NCI-H82 (cell line): Measurements from ENCODE around the gene PGAM2.
A peak's percentile ranks its signal among the peaks of the same experiment; 100 is the strongest.

Source experiments
- DNase-seq: peaks from one replicate; lab custom pipeline; 2025; lab: John Stamatoyannopoulos, UW

PGAM2 gene

GRCh38 chr7:44065431-44066110 lies at the start of gene PGAM2:
TSS of gene PGAM2 (minus strand) at chr7:44065567. CDS start at chr7:44065529, 38 bp downstream.
- peak; percentile 36 for DNase-seq

- no peak for DNase-seq
Observed at GRCh38 chr7:44114586-44115310, 49.4 kb upstream of the PGAM2 start.

- DNase-seq = no peak
Observed at GRCh38 chr7:44113764-44114354, 48.5 kb upstream of the PGAM2 start.

GRCh38 chr7:44112997-44113763 lies 47.8 kb upstream of the PGAM2 start:
- DNase-seq = no peak

DNA sequence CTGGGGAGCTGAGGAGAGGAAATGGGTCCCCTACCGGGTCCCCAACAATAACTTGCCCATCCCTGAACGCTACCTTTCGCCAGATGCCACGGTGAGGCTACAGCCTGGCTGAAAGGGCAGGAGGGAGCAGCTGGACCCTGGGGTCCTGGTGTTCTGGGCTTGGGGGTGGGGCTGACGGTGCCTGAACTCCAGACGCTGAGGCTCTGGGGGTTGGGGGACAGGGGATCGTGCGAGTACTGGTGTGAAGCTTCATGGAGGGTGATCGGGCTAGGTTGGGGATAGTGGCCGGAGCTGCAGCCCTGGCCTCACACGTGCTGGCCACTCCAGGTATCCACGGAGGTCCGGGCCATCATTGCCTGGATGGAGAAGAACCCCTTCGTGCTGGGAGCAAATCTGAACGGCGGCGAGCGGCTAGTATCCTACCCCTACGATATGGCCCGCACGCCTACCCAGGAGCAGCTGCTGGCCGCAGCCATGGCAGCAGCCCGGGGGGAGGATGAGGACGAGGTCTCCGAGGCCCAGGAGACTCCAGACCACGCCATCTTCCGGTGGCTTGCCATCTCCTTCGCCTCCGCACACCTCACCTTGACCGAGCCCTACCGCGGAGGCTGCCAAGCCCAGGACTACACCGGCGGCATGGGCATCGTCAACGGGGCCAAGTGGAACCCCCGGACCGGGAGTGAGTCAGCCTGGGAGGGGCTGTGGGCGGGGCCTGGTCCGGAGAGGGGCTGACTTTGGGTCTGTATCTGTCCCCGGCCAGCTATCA lies 47.0 kb upstream of the PGAM2 start:
- no peak for DNase-seq

- DNase-seq = no peak
Observed at GRCh38 chr7:44111761-44112160, 46.4 kb upstream of the PGAM2 start.

DNA sequence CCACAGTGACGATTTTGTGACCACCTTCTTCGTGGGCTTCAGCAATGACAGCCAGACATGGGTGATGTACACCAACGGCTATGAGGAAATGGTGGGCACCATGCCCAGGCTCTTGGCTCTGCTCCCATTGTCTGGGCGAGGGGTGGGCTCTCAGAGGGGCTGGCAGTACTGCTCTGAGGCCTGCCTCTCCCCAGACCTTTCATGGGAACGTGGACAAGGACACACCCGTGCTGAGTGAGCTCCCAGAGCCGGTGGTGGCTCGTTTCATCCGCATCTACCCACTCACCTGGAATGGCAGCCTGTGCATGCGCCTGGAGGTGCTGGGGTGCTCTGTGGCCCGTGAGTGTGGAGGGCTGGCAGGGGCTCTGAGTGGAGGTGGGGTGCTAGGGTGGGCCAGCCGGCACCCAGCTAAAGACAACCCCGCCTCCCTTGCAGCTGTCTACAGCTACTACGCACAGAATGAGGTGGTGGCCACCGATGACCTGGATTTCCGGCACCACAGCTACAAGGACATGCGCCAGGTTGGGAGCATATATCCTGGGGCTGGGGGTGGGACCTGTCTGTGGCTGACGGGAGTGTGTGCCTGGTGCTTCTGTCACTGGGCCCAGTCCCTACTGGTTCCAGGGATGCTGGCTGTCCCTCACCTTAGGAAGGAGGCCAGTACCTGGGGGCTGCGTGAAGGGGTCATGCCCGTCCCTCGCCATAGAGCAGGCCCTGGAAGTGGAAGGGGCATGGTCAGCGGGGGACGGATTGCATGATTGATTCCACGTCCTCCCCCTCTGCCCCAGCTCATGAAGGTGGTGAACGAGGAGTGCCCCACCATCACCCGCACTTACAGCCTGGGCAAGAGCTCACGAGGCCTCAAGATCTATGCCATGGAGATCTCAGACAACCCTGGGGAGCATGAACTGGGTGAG lies 45.6 kb upstream of the PGAM2 start:
- no peak for DNase-seq

- no peak for DNase-seq
Observed at GRCh38 chr7:44109991-44110390, 44.6 kb upstream of the PGAM2 start.

DNA sequence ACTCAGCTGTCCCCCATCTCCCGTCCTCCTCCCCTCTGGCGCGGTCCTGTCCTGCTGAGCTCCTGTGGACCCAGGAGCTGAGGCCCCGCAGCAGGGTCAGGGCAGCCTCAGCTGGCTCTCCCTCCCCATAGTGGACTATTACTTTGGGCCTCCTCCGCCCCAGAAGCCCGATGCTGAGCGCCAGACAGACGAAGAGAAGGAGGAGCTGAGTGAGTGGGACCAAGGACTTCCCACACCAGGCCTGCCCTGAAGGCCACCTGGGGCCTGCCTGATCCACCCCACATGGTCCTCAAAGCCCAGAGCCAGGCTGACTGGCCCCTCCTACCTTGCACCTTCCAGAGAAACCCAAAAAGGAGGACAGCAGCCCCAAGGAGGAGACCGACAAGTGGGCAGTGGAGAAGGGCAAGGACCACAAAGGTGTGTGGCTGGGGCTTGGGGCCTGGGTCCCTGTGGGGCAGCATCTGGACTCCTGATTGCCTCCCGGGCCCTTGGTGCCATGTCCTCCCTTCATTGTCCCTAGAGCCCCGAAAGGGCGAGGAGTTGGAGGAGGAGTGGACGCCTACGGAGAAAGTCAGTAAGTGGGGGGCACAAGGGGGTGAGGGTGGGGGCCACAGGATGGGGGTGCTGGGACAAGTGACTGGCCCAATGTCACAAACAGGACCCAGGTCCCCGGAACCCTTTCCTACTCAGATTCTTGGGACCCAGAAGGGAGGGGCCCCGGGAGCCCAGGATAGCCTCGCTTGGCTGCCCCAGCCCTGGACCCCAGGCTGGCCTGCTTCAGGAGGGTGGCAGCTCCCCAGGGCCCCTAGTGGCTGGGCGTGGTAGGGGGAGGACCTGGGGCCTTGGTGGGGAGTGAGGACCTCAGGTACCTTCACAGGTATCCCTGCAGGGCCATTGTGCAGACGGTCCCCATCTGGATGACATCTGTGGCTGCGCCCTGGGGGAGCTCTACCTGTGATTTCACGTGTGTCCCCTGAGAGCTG lies 43.7 kb upstream of the PGAM2 start:
- no peak for DNase-seq

DNA sequence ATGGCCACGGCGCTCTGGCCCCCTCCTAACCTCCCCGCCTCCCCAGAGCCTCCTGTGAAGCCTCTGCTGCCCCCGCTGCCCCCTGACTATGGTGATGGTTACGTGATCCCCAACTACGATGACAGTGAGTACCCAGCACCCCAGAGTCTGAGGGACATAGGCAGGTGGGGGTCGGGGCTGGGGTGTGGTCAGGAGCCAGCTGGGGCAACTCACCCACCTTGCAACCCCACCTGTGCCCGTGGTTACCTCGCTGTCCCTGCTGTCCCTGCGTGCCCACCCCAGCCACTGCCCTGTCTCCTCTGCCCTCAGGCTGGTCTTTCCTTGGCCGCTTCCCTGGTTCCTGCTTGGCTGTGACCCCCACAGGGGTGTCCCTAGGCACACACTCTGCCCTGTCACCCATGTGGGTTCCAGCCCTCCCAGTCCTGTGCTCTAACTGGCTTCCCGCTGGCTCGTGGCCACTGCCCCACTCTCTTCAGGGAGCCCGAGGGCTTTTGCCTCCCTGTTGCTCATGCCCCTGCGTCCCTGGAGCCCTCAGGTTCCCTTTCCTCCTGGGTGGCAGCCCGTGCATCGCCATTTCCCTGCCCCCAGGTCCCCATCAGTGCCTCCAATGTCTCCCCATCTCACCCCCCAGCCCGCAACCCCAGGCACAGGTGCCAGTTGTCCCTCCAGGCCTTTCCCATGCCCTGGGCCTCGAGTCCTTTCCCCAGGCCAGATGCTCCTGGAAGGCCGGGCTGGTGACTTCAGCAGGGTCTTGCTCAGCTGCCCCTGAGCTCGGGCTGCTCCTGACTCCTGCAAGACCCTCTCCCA lies 42.8 kb upstream of the PGAM2 start:
- no peak for DNase-seq

DNA sequence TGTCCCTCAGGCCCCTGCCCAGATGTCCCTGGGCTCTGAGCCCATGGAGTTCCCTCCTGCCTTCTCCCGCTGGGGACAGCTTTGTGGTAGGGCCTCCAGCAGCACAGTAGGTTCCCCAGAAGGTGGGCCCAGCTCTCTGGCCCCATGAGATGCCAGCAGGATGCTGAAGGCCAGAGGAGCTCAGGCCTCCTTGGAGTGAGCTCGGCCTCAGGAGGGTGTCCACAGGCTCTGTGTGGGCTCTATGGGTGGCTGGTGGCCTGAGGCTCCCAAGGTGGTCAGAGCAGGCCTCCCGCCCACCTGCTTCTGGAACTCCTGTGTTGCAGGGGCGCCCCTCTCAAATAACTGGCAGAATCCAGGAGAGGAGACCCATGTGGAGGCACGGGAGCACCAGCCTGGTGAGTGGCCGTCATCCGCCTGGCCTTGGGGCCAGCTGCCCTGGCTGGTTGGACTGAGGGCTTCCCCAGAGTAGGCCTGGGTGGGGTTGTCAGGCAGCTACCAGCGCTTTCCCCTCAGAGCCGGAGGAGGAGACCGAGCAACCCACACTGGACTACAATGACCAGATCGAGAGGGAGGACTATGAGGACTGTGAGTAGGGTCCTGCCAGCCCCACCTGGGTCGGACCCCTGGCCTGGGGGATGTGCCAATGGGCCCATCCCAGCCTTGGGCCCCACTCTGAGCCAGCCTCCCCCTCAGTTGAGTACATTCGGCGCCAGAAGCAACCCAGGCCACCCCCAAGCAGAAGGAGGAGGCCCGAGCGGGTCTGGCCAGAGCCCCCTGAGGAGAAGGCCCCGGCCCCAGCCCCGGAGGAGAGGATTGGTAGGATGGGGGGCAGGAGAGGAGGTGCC lies 42.0 kb upstream of the PGAM2 start:
- no peak for DNase-seq

GRCh38 chr7:44106311-44107065 lies 41.1 kb upstream of the PGAM2 start:
- DNase-seq = no peak

DNA sequence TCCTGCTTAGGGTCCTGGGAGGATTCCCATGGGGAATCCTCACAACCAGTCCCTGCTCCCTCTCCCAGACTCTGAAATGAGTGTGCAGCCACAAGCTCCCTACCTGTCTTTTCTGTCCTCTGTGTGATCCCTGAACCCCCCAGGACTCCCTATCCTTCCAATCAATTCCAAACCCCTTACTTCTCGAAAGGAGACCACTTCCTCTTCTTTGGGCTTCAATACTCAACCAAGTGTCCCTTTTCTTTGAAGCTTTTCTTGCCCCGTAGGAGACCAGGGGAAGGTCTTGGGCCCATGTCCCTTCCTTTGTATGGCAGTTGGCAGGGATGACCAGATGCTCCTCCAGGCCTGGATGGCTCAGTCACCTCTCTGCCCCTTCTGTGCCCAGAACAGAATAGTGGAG lies 40.5 kb upstream of the PGAM2 start:
- DNase-seq = no peak

DNA sequence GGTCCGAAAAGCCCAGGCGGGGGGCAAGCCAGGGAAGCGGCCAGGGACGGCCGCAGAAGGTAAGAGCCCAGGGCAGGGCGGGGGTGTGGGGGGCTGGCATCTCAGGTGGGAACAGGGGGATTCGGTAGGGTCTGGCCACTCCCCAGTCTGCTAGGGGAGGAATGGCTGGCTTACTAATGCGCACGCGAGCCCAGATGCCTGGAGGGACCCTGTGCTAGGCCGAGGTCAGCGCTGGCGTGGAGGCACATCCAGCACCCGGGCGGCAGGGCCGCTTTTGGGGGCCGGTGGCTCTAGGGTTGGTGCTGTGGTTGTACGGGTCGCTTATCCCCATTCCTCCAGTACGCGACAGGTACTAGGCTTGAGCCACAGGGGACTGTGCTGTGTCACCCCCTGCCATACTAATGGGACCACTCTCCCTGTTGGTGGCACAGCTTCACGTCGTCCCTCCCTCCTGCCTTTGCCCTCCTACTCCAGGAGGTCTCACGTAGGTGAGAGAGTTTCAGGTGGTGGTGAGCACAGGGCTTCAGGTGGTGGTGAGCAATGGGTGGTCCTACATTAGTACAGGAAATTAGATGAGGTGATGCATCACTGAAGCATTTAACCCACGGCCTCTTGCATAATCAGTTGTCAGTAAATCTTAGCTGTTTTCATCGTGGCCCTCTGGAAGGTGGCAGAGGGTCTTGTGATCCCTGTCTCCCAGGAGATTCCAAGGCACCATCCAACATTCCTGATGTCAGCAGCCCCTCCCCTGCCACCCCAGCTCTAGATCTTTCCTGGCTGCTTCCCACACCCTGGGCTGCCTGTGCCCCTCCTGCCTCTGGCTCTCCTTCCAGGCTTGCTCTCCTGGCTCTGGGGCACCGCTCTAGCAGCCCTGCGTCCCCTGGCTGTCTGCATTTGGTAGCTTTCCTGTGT lies 39.7 kb upstream of the PGAM2 start:
- peak; percentile 51 for DNase-seq

- DNase-seq = peak; percentile 77
Observed at GRCh38 chr7:44103923-44104859, 38.8 kb upstream of the PGAM2 start, which contains the start of gene AEBP1. TSS of gene AEBP1 (plus strand) at chr7:44104345. CDS start at chr7:44104666, 321 bp downstream.
